GM21381 (cell line): Measurements from ENCODE around the gene ATG4D.
"Not testable (repeated sequence)": the region's sequence is repeated elsewhere in the genome, so short reads cannot be mapped to it uniquely, and the experiment has no call there.

Experiments
- ATAC-seq: cut with Tn5 transposase; IDR thresholded peaks from one replicate; pipeline ENCODE4 v1.9.1; 2021; ENCODE audit warnings: mild to moderate bottlenecking, moderate library complexity; ENCODE audit not compliant: unreplicated experiment

Gene ATG4D

GRCh38 chr19:10573793-10574192, 30.1 kb downstream of the ATG4D start:
- ATAC-seq, result not testable (repeated sequence)

DNA sequence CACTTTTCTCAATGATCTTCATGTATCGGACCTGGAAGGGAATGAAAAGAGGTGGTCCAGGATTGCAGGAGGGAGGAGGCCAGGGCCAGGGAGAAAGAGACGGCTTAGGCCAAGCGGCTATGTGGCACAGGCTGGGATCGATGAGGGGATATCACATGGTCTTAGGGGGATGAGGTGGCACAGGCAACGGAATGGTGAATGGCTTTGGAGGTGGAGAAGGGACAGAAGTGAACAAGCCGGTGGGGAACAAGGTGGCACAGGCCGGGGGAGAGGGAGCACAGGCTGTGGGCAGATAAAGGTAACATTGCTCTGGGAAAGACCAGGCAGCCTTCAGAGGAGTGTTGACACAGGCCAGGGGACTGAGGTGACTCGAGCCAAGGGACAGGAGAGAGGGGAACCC, 30.8 kb downstream of the ATG4D start:
- ATAC-seq, result no peak

GRCh38 chr19:10575011-10575716, 31.5 kb downstream of the ATG4D start:
- ATAC-seq, result no peak

DNA sequence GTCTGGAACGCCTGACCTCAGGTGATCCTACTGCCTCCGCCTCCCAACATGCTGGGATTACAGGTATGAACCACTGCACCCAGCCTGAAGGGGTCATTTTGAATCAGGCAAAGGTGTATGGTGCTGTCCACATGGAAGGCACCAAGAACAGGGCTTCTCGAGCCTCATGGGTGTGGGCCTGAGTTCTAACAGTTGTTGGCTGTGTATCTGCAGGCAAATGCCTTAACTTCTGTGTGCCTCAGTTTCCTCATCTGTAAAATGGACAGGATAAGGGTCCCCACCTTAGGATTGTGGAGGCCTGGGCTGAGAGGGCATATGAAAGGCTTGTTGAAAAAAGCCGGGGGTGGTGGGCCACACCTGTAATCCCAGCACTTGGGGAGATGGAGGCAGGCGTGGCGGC, 34.2 kb downstream of the ATG4D start:
- ATAC-seq, result no peak

GRCh38 chr19:10580979-10581631, 37.4 kb downstream of the ATG4D start:
- peak; percentile 51 for ATAC-seq

DNA sequence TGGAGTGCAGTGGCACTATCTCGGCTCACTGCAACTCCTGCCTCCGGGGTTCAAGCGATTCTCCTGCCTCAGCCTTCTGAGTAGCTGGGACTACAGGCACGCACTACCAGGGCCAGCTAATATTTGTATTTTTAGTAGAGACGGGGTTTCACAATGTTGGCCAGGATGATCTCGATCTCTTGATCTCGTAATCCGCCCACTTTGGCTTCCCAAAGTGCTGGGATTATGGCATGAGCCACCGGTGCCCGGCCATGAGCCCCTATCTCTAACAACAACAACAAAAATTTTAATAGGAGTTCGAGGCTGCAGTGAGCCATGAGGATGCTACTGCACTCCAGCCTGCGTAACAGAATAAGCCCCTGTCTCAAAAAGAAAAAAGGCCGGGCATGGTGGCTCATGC, 38.4 kb downstream of the ATG4D start:
- no peak for ATAC-seq

GRCh38 chr19:10583036-10583776, 39.5 kb downstream of the ATG4D start:
- no peak for ATAC-seq

DNA sequence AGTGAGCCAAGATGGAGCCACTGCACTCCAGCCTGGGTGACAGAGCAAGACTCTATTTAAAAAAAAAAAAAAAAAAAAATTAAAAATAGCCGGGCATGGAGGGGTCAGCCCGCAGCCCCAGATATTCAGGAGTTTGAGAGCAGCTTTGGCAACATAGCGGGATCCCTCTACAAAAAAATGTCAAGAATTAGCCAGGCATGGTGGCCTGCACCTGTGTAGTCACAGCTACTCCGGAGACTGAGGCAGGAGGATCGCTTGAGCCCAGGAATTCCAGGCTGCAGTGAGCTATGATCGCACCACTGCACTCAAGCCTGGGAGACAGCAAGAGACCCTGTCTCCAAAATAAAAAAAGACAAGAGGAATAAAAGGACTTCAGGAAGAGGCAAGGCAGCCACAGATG, 42.7 kb downstream of the ATG4D start:
- ATAC-seq, result no peak

GRCh38 chr19:10587022-10587838, 43.5 kb downstream of the ATG4D start, which contains the start of gene AP1M2:
AP1M2 (minus strand) TSS chr19:10587312; CDS start chr19:10587231, 81 bp downstream.
- ATAC-seq, result no peak

DNA sequence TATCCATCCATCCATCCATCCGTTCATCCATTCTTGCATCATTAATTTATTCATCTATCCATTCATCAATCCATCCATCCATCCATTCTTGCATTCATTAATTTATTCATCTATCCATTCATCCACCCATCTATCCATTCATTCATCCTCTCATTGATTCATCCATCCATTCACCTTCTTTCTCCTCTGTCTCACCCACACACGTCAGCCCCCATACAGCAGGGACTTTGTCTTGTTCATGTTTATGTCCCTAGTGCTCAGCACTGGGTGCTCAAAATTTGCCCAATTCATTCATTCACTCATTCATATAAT, 44.1 kb downstream of the ATG4D start:
- no peak for ATAC-seq

DNA sequence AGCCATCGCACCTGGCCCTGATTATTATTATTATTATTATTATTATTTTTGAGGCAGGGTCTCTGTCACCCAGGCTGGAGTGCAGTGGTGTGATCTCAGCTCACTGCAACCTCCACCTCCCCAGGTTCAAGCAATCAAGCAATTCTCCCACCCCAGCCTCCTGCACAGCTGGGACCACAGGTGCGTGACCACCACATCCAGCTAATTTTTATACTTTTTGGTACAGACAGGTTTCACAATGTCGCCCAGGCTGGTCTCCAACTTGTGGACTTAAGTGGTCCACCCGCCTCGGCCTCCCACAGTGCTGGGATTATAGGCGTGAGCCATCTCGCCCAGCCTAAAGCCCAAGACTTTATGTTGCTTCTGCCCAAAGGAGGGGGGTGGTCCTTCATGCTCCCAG, 49.4 kb downstream of the ATG4D start:
- ATAC-seq, result no peak

- ATAC-seq, result no peak
These were observed 50.3 kb downstream of the ATG4D start for GRCh38 chr19:10593820-10594637.

- no peak for ATAC-seq
These were observed 56.4 kb downstream of the ATG4D start for GRCh38 chr19:10600149-10600548.

GRCh38 chr19:10601999-10602329, 58.3 kb downstream of the ATG4D start:
- no peak for ATAC-seq

- peak; percentile 60 for ATAC-seq
These were observed 58.8 kb downstream of the ATG4D start for GRCh38 chr19:10602330-10603083.
